Sigmoid colon (tissue), 7 donors: Measurements from ENCODE around the gene MSANTD2. TPM values are rescaled to one million over a fixed set of nuclear protein-coding genes. Genes with fewer than 3 reads are reported as not detected.

ENCODE experiments used
- DNase-seq: peaks from one replicate; pipeline ENCODE4 v3.0.0-alpha.2; 2019
- H3K27ac ChIP-seq, 4 donors: fragments of 200-600 bp; sonication (generic); one replicate each; pipeline ENCODE4 v1.5.1; 2016 to 2019; ENCODE audit warnings: mild to moderate bottlenecking in 1 of 4
- H3K27me3 ChIP-seq, 3 donors: fragments of 200-600 bp; sonication (generic); one replicate each; pipeline ENCODE4 v1.5.1; 2019; ENCODE audit warnings: mild to moderate bottlenecking in 1 of 3
- H3K36me3 ChIP-seq, 4 donors: fragments of 200-600 bp; sonication (generic); one replicate each; pipeline ENCODE4 v1.5.1; 2016 to 2019
- H3K4me1 ChIP-seq, 4 donors: fragments of 200-600 bp; sonication (generic); one replicate each; pipeline ENCODE4 v1.5.1; 2017 to 2019
- H3K4me3 ChIP-seq, 4 donors: fragments of 200-600 bp; sonication (generic); one replicate each; pipeline ENCODE4 v1.5.1; 2017 to 2019; ENCODE audit warnings: mild to moderate bottlenecking in 2 of 4, moderate library complexity in 1 of 4
- H3K9me3 ChIP-seq, 4 donors: fragments of 200-600 bp in 3 of 4; sonication (generic) in 3 of 4; one replicate each; pipeline versions ENCODE4 v1.5.1 to v1.6.1; 2013 to 2019
- EP300 ChIP-seq, 4 donors: sonication (generic); formaldehyde crosslinking; IDR thresholded peaks; one replicate each; pipeline ENCODE4 v1.6.1; 2017; ENCODE audit warnings: antibody characterized with exemption in 4 of 4
- POLR2A ChIP-seq, 2 donors: fragments of 450-650 bp; IDR thresholded peaks; one replicate each; pipeline ENCODE4 v1.6.1; 2016; ENCODE audit warnings: antibody characterized with exemption in 2 of 2, mild to moderate bottlenecking in 2 of 2, moderate library complexity in 2 of 2
- POLR2AphosphoS5 ChIP-seq, 4 donors: sonication (generic); formaldehyde crosslinking; IDR thresholded peaks; one replicate each; pipeline ENCODE4 v1.6.1; 2017; ENCODE audit warnings: antibody characterized with exemption in 4 of 4
- WGBS, 2 donors: extraction: QIAGEN DNeasy Blood & Tissue Kit; methylation state at CpG; one replicate each; pipeline ENCODE4 v1.1.7; 2013; 5-methylcytosine and 5-hydroxymethylcytosine counted together
- intact Hi-C: fragments of 100-400 bp; cut with DNase I; formaldehyde crosslinking; loops from one replicate; pipeline ENCODE4 v1.15.1; 2023
- polyA plus RNA-seq, 3 donors: library from polyadenylated mRNA; stranded (reverse); fragments of 200-250 nt; gene quantifications; one replicate each; pipeline ENCODE4 v1.2.3, GENCODE V29; 2013
- total RNA-seq, 4 donors: library from RNA; depleted of rRNA; stranded (reverse); fragments of >200 nt; gene quantifications; one replicate each; pipeline ENCODE4 v1.1.0, GENCODE V29; 2016
- TF ChIP-seq, protein P1 (sequence below), 4 experiments: fragments of 450-650 bp in 3 of 4; fragments of 200-600 bp in 1 of 4; IDR thresholded peaks; one replicate each; pipeline ENCODE4 v1.5.1; 2016 to 2019; ENCODE audit warnings: antibody characterized with exemption in 4 of 4, mild to moderate bottlenecking in 3 of 4, moderate library complexity in 2 of 4
- donor health status: healthy with polysubstance abuse.
- donor health status: Bipolar disorder and iron deficiency.
- donor health status: healthy.

The MSANTD2 gene
- total and polyA plus RNA-seq, 7 donors = 1.6 to 23.8 (median 8.6) TPM

DNA sequence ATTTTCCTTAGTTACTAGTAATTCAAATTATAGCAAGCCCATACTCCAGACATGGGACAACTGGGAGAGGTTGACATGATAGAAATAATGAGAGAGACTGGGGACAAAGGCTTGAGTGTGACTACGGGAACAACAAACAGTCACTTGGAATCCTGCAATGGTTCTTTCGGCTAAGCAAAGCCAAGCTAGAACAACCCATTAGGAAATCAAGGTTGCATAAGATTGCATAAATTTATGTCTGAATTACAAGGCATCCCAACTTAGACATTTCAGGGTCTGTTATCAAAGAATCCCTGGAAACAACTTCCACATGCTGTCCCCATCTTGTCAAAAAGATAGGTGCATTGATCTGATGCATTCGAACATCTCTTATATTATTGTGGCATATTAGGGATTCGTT, 70.6 kb downstream of the MSANTD2 start:
- no peak overlapping the region for H3K4me3 ChIP-seq
- DNase-seq = no peak
- H3K9me3 ChIP-seq = no peaks in the 10 kb centered on the region
- peaks cover 0 to 25% (median 8%) of the 10 kb centered on the region in 3 donors for H3K27me3 ChIP-seq
- no peaks in the 10 kb centered on the region for H3K36me3 ChIP-seq
- intact Hi-C loops = no loop called here
- no peak overlapping the region for H3K27ac ChIP-seq
- WGBS, 2 donors = 88 to 94% methylated on average over 4 of the region's 4 CpGs
- TF ChIP-seq POLR2A (IDR thresholded peaks at IDR 0.05) (no peak), EP300 (IDR thresholded peaks at IDR 0.05) (no peak), POLR2AphosphoS5 (IDR thresholded peaks at IDR 0.05) (no peak)
- TF ChIP-seq, protein P1, sequence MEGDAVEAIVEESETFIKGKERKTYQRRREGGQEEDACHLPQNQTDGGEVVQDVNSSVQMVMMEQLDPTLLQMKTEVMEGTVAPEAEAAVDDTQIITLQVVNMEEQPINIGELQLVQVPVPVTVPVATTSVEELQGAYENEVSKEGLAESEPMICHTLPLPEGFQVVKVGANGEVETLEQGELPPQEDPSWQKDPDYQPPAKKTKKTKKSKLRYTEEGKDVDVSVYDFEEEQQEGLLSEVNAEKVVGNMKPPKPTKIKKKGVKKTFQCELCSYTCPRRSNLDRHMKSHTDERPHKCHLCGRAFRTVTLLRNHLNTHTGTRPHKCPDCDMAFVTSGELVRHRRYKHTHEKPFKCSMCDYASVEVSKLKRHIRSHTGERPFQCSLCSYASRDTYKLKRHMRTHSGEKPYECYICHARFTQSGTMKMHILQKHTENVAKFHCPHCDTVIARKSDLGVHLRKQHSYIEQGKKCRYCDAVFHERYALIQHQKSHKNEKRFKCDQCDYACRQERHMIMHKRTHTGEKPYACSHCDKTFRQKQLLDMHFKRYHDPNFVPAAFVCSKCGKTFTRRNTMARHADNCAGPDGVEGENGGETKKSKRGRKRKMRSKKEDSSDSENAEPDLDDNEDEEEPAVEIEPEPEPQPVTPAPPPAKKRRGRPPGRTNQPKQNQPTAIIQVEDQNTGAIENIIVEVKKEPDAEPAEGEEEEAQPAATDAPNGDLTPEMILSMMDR (IDR thresholded peaks at IDR 0.05) = no peak
- H3K4me1 ChIP-seq = no peaks in the 10 kb centered on the region

DNA sequence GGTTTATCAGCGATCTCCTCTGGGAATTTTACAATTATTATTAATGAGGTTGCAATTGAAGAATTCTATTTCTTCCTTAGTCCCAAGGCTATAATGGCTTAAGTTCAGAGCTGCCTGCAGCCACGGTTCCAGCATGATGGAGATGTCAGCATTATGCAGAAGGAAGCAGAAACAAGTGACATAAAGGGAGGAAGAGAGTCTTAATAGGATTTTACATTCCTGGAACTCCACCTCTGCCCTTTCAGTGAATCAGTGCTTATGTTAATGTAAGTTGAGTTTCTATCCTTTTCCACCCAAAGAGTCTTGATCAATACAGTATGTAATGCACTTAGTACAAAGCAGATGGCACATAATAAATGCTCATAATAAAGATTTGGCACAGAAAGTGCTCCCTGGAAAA, 72.1 kb downstream of the MSANTD2 start:
- H3K36me3 ChIP-seq = no peaks in the 10 kb centered on the region
- WGBS, 2 donors = 89 to 93% methylated on average over 2 of the region's 2 CpGs
- no peaks in the 10 kb centered on the region for H3K4me1 ChIP-seq
- H3K27me3 ChIP-seq = peaks cover 0 to 38% (median 8%) of the 10 kb centered on the region in 3 donors
- H3K9me3 ChIP-seq = no peaks in the 10 kb centered on the region
- H3K4me3 ChIP-seq = no peak overlapping the region
- intact Hi-C loops = no loop called here
- DNase-seq = no peak
- H3K27ac ChIP-seq = no peak overlapping the region
- TF ChIP-seq POLR2AphosphoS5 (IDR thresholded peaks at IDR 0.05) = no peak
- TF ChIP-seq POLR2A (IDR thresholded peaks at IDR 0.05) = no peak
- TF ChIP-seq EP300 (IDR thresholded peaks at IDR 0.05) = no peak
- TF ChIP-seq, protein P1 (IDR thresholded peaks at IDR 0.05) = no peak

DNA sequence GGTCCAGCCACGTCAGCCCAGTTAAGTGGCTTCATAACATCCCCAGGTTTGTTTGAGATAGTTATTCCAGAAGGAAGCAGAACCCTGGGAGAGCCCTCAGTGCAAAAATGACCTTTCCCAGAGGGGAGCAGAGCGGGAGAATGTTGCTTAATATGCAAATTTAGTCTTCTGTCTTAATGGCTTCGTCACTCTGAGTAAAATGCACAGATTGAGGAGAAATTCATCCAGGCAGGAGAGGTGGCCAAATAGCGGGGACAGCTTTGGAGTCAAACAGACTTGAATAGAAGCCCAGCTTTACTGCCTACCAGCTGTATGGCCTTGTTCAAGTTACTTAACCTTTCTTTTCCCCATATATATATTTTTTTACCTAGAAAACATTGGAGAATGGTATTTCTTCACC, 72.7 kb downstream of the MSANTD2 start:
- H3K27me3 ChIP-seq = peaks cover 0 to 45% (median 8%) of the 10 kb centered on the region in 3 donors
- H3K4me3 ChIP-seq = no peak overlapping the region
- no peak for TF ChIP-seq POLR2AphosphoS5 (IDR thresholded peaks at IDR 0.05)
- TF ChIP-seq EP300 (IDR thresholded peaks at IDR 0.05) = no peak
- TF ChIP-seq POLR2A (IDR thresholded peaks at IDR 0.05) = no peak
- TF ChIP-seq, protein P1 (IDR thresholded peaks at IDR 0.05) = no peak
- H3K36me3 ChIP-seq = no peaks in the 10 kb centered on the region
- no peak for DNase-seq
- H3K9me3 ChIP-seq = no peaks in the 10 kb centered on the region
- H3K27ac ChIP-seq = no peak overlapping the region
- intact Hi-C loops = no loop called here
- WGBS, 2 donors = 86 to 91% methylated on average over 4 of the region's 4 CpGs
- H3K4me1 ChIP-seq = no peaks in the 10 kb centered on the region

DNA sequence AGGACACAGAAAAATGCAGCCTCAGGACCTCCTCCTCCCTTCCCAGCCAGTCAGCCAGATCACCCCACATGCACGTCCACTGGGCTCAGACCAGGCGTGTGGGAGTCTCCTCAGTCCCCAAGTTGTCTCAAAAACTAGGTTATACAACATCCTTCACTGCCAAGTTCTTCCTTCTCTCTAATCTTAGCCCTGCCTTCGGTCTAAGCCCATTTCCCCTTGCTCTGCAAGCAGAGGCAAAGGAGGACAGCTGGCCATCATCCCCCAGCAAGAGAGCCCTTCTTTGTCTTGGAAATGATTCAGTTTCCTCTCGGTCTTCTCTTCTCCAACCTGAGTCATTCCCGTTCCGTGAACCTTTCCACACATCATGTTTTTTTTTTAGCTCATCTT, 74.5 kb downstream of the MSANTD2 start:
- Histone ChIP-seq H3K4me3 (no peak overlapping the region), H3K36me3 (no peaks in the 10 kb centered on the region), H3K4me1 (no peaks in the 10 kb centered on the region), H3K27me3 (peaks cover 0 to 62% (median 12%) of the 10 kb centered on the region in 3 donors), H3K9me3 (no peaks in the 10 kb centered on the region), H3K27ac (no peak overlapping the region)
- no peak for DNase-seq
- intact Hi-C loops = no loop called here
- WGBS, 2 donors = 37 to 76% methylated on average over 6 of the region's 6 CpGs
- TF ChIP-seq, protein P1 (IDR thresholded peaks at IDR 0.05) = no peak
- no peak for TF ChIP-seq POLR2AphosphoS5 (IDR thresholded peaks at IDR 0.05)
- TF ChIP-seq POLR2A (IDR thresholded peaks at IDR 0.05) = no peak
- TF ChIP-seq EP300 (IDR thresholded peaks at IDR 0.05) = no peak
